NT2/D1 (cell line): Measurements from ENCODE around the gene FRMD5.

Experiments
- DNase-seq: peaks from one replicate; pipeline ENCODE4 v3.0.0-alpha.2; 2011; ENCODE audit warnings: low read depth, low spot score
- H3K27me3 ChIP-seq: 2 replicates; pipeline ENCODE4 v1.6.0; 2011; ENCODE audit warnings: mild to moderate bottlenecking; ENCODE audit not compliant: insufficient read length, insufficient read depth
- H3K36me3 ChIP-seq: 2 replicates; pipeline ENCODE4 v1.6.1; 2011; ENCODE audit warnings: mild to moderate bottlenecking, low read length, mixed read lengths; ENCODE audit not compliant: insufficient read depth, insufficient read length
- H3K4me1 ChIP-seq: 2 replicates; pipeline ENCODE4 v1.5.1; 2011; ENCODE audit not compliant: insufficient read depth, insufficient read length
- H3K4me3 ChIP-seq: 2 replicates; pipeline ENCODE4 v1.5.1; 2011; ENCODE audit warnings: low read depth; ENCODE audit not compliant: insufficient read length
- H3K9ac ChIP-seq: 2 replicates; pipeline ENCODE4 v1.6.0; 2011; ENCODE audit warnings: low read depth; ENCODE audit not compliant: insufficient read length
- H3K9me3 ChIP-seq: 2 replicates; pipeline ENCODE4 v1.5.1; 2011; ENCODE audit warnings: mild to moderate bottlenecking, low read length; ENCODE audit not compliant: insufficient read depth
- SUZ12 ChIP-seq: IDR thresholded peaks from 2 replicates; pipeline ENCODE4 v1.6.1; 2011; ENCODE audit not compliant: insufficient read length, insufficient read depth; ENCODE audit errors: extremely low read depth
- YY1 ChIP-seq: IDR thresholded peaks from 2 replicates; pipeline ENCODE4 v1.6.1; 2011; ENCODE audit not compliant: insufficient read length, insufficient read depth
- ZNF274 ChIP-seq: IDR thresholded peaks from 2 replicates; pipeline ENCODE4 v1.6.1; 2011; ENCODE audit warnings: mild to moderate bottlenecking, low read depth, low read length

Gene FRMD5

GRCh38 chr15:43915631-43916325 is 279.3 kb downstream of the FRMD5 start:
- Histone ChIP-seq H3K9me3 (no peaks in the 10 kb centered on the region), H3K4me3 (no peak overlapping the region), H3K27me3 (no peaks in the 10 kb centered on the region), H3K4me1 (peaks cover 9% of the 10 kb centered on the region), H3K9ac (no peak overlapping the region), H3K36me3 (no peaks in the 10 kb centered on the region)
- no peak for TF ChIP-seq YY1
- TF ChIP-seq ZNF274 = no peak
- no peak for TF ChIP-seq SUZ12
- DNase-seq = peak; percentile 11

GRCh38 chr15:43913941-43914340 is 281.1 kb downstream of the FRMD5 start:
- Histone ChIP-seq H3K4me3 (no peak overlapping the region), H3K4me1 (peaks cover 7% of the 10 kb centered on the region), H3K27me3 (no peaks in the 10 kb centered on the region), H3K9me3 (no peaks in the 10 kb centered on the region), H3K9ac (no peak overlapping the region), H3K36me3 (no peaks in the 10 kb centered on the region)
- DNase-seq = no peak
- TF ChIP-seq ZNF274 (no peak), YY1 (no peak), SUZ12 (no peak)

- no peak overlapping the region for H3K4me3 ChIP-seq
- peaks cover 7% of the 10 kb centered on the region for H3K4me1 ChIP-seq
- H3K27me3 ChIP-seq = no peaks in the 10 kb centered on the region
- DNase-seq = peak; percentile 18
- H3K36me3 ChIP-seq = no peaks in the 10 kb centered on the region
- H3K9me3 ChIP-seq = no peaks in the 10 kb centered on the region
- TF ChIP-seq YY1 (no peak), ZNF274 (no peak), SUZ12 (no peak)
- no peak overlapping the region for H3K9ac ChIP-seq
These were observed 281.9 kb downstream of the FRMD5 start for GRCh38 chr15:43913026-43913780.

GRCh38 chr15:43912208-43912607 is 282.9 kb downstream of the FRMD5 start:
- no peak for DNase-seq
- H3K36me3 ChIP-seq = no peaks in the 10 kb centered on the region

GRCh38 chr15:43911235-43911781 is 283.8 kb downstream of the FRMD5 start:
- DNase-seq = no peak
- H3K4me3 ChIP-seq = no peak overlapping the region

More at GRCh38 chr15:43912208-43912607, 282.9 kb downstream of the FRMD5 start:
- Histone ChIP-seq H3K9me3 (no peaks in the 10 kb centered on the region), H3K27me3 (no peaks in the 10 kb centered on the region), H3K4me1 (peaks cover 7% of the 10 kb centered on the region), H3K4me3 (no peak overlapping the region), H3K9ac (no peak overlapping the region)
- TF ChIP-seq YY1 = no peak
- no peak for TF ChIP-seq ZNF274
- no peak for TF ChIP-seq SUZ12

GRCh38 chr15:43908516-43909050 is 286.5 kb downstream of the FRMD5 start:
- Histone ChIP-seq H3K9me3 (no peaks in the 10 kb centered on the region), H3K9ac (no peak overlapping the region), H3K36me3 (no peaks in the 10 kb centered on the region), H3K27me3 (no peaks in the 10 kb centered on the region), H3K4me1 (peaks cover 2% of the 10 kb centered on the region), H3K4me3 (no peak overlapping the region)
- TF ChIP-seq ZNF274 (no peak), SUZ12 (no peak), YY1 (no peak)
- no peak for DNase-seq

More at GRCh38 chr15:43911235-43911781, 283.8 kb downstream of the FRMD5 start:
- H3K9me3 ChIP-seq = no peaks in the 10 kb centered on the region
- no peaks in the 10 kb centered on the region for H3K27me3 ChIP-seq
- H3K9ac ChIP-seq = no peak overlapping the region
- no peaks in the 10 kb centered on the region for H3K36me3 ChIP-seq
- TF ChIP-seq SUZ12 (no peak), ZNF274 (no peak), YY1 (no peak)
- H3K4me1 ChIP-seq = peaks cover 7% of the 10 kb centered on the region

GRCh38 chr15:43905755-43906154 is 289.3 kb downstream of the FRMD5 start:
- Histone ChIP-seq H3K4me3 (no peak overlapping the region), H3K36me3 (no peaks in the 10 kb centered on the region), H3K4me1 (no peaks in the 10 kb centered on the region), H3K27me3 (no peaks in the 10 kb centered on the region), H3K9ac (no peak overlapping the region), H3K9me3 (no peaks in the 10 kb centered on the region)
- no peak for DNase-seq
- TF ChIP-seq SUZ12 (no peak), ZNF274 (no peak), YY1 (no peak)
